Endothelial cell (in vitro differentiated cells): ENCODE measurements around the gene C15orf62. TPM values are rescaled to one million over a fixed set of nuclear protein-coding genes. Genes with fewer than 3 reads are reported as not detected.

Source experiments
- DNase-seq: peaks from one replicate; pipeline ENCODE4 v3.0.0; 2021; ENCODE audit warnings: low spot score
- H3K27ac Mint-ChIP-seq: one replicate; pipeline ENCODE4 v1.8.0; 2021; ENCODE audit warnings: mixed read lengths, inconsistent platforms; ENCODE audit not compliant: unreplicated experiment
- H3K27me3 Mint-ChIP-seq: one replicate; pipeline ENCODE4 v1.8.0; 2021; ENCODE audit warnings: mild to moderate bottlenecking, moderate library complexity, mixed read lengths, inconsistent platforms; ENCODE audit not compliant: unreplicated experiment
- H3K36me3 Mint-ChIP-seq: one replicate; pipeline ENCODE4 v1.8.0; 2021; ENCODE audit warnings: mild to moderate bottlenecking, low read depth, mixed read lengths, inconsistent platforms; ENCODE audit not compliant: unreplicated experiment
- H3K4me1 Mint-ChIP-seq: one replicate; pipeline ENCODE4 v1.8.0; 2021; ENCODE audit warnings: mild to moderate bottlenecking, mixed read lengths, inconsistent platforms; ENCODE audit not compliant: unreplicated experiment
- H3K4me3 Mint-ChIP-seq: one replicate; pipeline ENCODE4 v1.8.0; 2021; ENCODE audit warnings: mild to moderate bottlenecking, mixed read lengths, inconsistent platforms; ENCODE audit not compliant: unreplicated experiment
- H3K9me3 Mint-ChIP-seq: one replicate; pipeline ENCODE4 v1.8.0; 2021; ENCODE audit warnings: mixed read lengths, inconsistent platforms; ENCODE audit not compliant: unreplicated experiment
- CTCF ChIP-seq: fragments of 200-600 bp; sonication (generic); IDR thresholded peaks from one replicate; pipeline ENCODE4 v1.5.0; 2021; ENCODE audit warnings: antibody characterized with exemption; ENCODE audit not compliant: unreplicated experiment
- total RNA-seq: library from RNA; stranded (reverse); fragmentation: NEBNext Ultra II Directional; extraction: Animal tissue kit (Norgen Biotek cat#: 25700); gene quantifications from one replicate; pipeline ENCODE4 v1.2.1, GENCODE V29; 2021; ENCODE audit not compliant: unreplicated experiment

Gene C15orf62
- total RNA-seq, 1 donor from 2014 or later = not detected

- no peak for TF ChIP-seq CTCF
- Mint-ChIP-seq H3K36me3 (peaks cover 17% of the 10 kb centered on the region), H3K4me3 (peak within 1 kb of the TSS; percentile 97), H3K27me3 (peaks cover 4% of the 10 kb centered on the region), H3K9me3 (no peaks in the 10 kb centered on the region), H3K27ac (peak within 1 kb of the TSS; percentile 86), H3K4me1 (peaks cover 6% of the 10 kb centered on the region)
- peak; percentile 95 for DNase-seq
Measured at GRCh38 chr15:40754883-40755811, 14.6 kb upstream of the C15orf62 start, which contains the start of gene RMDN3. Gene RMDN3, minus strand, starts transcription at chr15:40755254. Its CDS starts 471 bp downstream, at chr15:40754783.

- peaks cover 17% of the 10 kb centered on the region for H3K36me3 Mint-ChIP-seq
- TF ChIP-seq CTCF = no peak
- H3K9me3 Mint-ChIP-seq = no peaks in the 10 kb centered on the region
- peaks cover 7% of the 10 kb centered on the region for H3K27me3 Mint-ChIP-seq
- no peak for DNase-seq
- H3K4me3 Mint-ChIP-seq = peak overlapping the region; percentile 97
- peak overlapping the region; percentile 86 for H3K27ac Mint-ChIP-seq
- peaks cover 6% of the 10 kb centered on the region for H3K4me1 Mint-ChIP-seq
Measured at GRCh38 chr15:40755812-40756208, 14.0 kb upstream of the C15orf62 start.

- Mint-ChIP-seq H3K27me3 (peaks cover 8% of the 10 kb centered on the region), H3K4me3 (peak overlapping the region; percentile 9), H3K27ac (no peak overlapping the region), H3K4me1 (peaks cover 6% of the 10 kb centered on the region), H3K36me3 (peaks cover 15% of the 10 kb centered on the region), H3K9me3 (no peaks in the 10 kb centered on the region)
- DNase-seq = no peak
- no peak for TF ChIP-seq CTCF
Measured at GRCh38 chr15:40756938-40757337, 12.8 kb upstream of the C15orf62 start.

GRCh38 chr15:40759961-40760360 lies 9.8 kb upstream of the C15orf62 start:
- H3K4me1 Mint-ChIP-seq = peaks cover 12% of the 10 kb centered on the region
- H3K9me3 Mint-ChIP-seq = no peaks in the 10 kb centered on the region
- H3K27ac Mint-ChIP-seq = no peak overlapping the region
- H3K4me3 Mint-ChIP-seq = no peak overlapping the region
- no peak for DNase-seq
- no peak for TF ChIP-seq CTCF
- peaks cover 6% of the 10 kb centered on the region for H3K36me3 Mint-ChIP-seq
- H3K27me3 Mint-ChIP-seq = peaks cover 15% of the 10 kb centered on the region
